GM21528 (cell line): ENCODE data around the gene CYFIP1.

Source experiments
- ATAC-seq: cut with Tn5 transposase; IDR thresholded peaks from one replicate; pipeline ENCODE4 v1.9.1; 2021; ENCODE audit warnings: mild to moderate bottlenecking, moderate library complexity; ENCODE audit not compliant: unreplicated experiment, low FRiP score

The CYFIP1 gene

GRCh38 chr15:22969489-22969888, 10.7 kb downstream of the CYFIP1 start:
- no peak for ATAC-seq

DNA sequence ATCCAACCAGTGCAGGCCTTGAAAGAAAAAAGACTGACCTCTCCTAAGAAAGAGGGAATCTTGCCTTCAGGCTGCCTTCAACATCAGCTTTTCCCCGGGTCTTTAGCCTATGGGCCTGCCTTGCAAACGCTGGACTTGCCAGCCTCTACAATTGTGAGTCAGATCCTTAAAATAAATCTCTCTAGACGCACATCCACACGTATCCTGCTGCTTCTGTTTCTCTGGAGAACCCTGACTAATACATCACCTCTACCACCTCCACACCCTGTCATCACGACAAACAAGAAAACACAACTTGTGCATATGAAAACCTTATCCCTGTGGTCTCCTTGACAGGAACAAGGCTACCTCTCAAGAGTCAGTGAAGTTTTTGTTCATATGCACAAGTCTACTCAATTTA, 11.8 kb downstream of the CYFIP1 start:
- ATAC-seq = no peak

GRCh38 chr15:22967084-22967770, 12.9 kb downstream of the CYFIP1 start:
- no peak for ATAC-seq

- no peak for ATAC-seq
Observed at GRCh38 chr15:22966321-22967083, 13.7 kb downstream of the CYFIP1 start.

DNA sequence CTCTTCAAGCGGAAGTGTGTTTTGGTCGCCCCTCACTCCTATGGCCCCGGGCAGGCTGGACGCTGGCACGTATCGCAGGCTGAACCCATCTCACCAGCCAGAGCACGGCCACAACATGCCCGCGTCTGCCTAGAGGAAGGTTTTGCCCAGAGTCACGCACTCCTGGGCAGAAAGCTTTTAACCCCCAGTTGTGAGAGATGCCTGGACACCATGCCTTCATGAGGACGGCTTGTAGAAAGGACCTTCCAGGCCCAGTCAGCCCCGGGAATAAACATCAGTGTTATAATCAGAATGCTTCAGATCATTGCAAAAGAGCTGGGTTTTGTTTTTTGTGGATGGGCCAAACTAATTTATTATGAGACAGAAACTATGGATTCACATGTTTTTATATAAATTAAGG, 16.5 kb downstream of the CYFIP1 start:
- no peak for ATAC-seq

DNA sequence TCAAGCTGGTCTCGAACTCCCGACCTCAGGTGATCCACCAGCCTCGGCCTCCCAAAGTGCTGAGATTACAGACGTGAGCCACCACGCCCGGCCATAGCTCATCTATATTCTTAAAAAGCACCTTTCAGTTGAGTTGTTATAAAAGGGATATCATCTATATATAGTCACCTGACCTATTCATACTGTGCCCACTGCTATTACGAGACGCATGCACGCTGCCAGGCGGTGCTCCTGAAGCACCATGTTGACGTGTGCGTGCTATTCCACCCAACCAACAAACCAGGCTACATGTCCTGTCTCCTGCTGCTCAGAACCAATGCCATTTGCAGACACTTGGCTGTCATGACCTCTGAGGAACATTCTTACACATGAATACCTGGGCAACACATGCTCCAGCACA, 17.6 kb downstream of the CYFIP1 start:
- ATAC-seq = no peak

- no peak for ATAC-seq
Observed at GRCh38 chr15:22961762-22962161, 18.4 kb downstream of the CYFIP1 start.

GRCh38 chr15:22960556-22960955, 19.6 kb downstream of the CYFIP1 start:
- ATAC-seq = no peak

GRCh38 chr15:22960126-22960525, 20.0 kb downstream of the CYFIP1 start:
- no peak for ATAC-seq

GRCh38 chr15:22959321-22960101, 20.7 kb downstream of the CYFIP1 start:
- ATAC-seq = no peak

DNA sequence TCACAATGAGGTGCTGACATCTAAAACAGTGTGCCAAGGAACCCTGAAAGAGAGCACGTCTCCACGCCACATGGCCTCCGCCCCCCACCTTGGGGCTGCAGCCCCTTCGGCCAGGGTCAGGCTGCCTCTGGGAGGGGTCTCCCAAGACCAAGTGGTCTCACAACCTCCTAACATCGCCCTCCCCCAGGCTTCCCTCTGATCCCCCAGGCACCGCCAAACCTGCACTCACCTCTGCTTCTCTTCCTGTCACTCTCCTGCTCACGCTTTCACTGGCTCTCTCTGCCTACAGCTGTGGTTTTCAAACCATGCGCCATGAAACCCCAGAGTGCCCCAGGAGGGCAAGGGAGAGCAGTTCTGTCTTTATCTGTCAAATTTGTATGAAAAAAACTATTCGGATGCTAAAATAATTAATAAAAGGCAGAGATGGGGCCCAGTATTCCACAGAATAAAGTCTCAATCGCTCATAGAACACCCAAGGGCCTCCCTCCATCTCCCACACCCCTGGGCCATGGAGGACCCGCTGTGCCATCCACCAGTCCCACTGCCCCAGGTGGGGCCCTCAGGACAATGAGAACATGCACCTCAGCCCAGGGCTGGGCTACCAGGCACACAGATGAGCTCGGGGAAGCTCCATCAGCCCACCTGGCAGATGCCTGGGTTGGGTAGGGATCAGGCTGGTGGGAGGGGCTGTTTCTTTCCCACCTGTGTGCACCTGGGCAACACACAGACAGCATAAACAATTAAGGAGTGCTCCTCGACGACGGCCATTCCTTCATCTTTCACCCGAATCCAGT, 21.5 kb downstream of the CYFIP1 start:
- no peak for ATAC-seq

DNA sequence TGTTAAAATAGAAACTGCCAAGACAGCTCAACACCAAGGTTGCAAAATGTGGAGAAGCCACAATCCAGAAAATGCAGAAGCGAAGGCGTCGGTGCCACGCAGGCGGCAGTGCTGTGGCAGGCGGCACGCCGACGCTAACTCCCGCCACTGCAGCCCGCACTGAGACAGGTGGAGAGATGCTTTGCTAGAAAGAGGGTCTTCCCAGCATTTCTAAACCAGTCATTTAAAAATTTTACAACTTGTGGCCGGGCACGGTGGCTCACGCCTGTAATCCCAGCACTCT, 23.2 kb downstream of the CYFIP1 start:
- no peak for ATAC-seq

GRCh38 chr15:22956257-22956977, 23.8 kb downstream of the CYFIP1 start:
- no peak for ATAC-seq

DNA sequence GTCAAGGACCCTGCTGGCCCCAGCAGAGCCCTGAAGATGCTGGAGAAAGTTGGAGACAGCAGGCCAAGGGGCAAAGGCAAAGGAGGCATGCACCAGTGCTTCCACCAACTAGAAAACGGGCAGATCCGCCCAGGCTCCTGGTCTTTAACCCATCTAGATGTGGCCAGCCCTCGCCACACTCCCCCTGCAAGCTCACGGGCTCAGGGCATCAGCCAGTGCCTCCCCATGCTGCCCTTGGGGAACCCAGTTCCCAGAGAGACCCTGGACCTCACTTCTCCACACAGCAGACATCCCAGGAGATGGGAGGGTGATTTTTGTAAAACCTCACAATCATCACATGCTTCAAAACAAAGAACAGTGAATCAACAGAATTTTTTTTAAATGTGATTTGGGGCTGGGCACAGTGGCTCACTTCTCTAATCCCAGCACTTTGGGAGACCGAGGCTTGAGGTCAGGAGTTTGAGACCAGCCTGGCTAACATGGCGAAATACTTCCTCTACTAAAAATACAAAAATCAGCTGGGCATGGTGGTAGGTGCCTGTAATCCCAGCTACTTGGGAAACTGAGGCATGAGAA, 24.5 kb downstream of the CYFIP1 start:
- ATAC-seq = no peak

DNA sequence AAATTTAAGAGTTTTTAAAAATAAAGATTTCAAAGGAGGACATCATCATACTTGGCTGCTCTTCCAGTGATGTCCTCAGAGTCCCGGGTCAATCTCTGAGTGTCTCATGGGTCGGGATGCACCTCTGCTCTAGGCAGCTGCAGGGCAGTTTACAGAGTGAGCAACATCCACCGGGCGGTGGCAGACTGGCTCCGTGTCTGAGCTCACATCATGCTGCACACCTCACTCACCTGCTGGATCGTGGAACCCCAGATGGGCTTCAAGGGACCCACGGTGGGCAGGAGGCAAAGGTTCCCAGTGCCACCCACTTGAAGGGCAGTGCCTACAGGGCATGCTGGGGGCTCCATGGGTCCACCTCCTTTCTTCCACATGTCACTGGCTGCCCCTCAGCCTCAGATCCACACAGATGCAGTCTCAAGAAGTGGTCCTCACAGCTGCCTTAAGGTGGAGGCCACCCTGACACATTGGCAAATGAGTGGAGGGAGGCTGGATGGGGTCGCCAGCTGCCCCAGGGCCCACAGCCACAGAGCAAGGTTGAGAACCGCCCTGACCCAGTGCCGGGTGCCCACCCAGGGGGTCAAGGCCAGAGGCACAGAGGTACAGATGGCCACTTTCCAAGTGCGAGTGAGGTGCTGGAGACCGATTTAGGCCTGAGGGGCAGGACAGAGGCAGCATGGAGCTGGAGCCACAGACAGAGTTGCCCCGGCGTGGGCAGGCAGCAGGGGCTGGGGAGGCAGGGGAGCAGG, 25.2 kb downstream of the CYFIP1 start:
- ATAC-seq = no peak

DNA sequence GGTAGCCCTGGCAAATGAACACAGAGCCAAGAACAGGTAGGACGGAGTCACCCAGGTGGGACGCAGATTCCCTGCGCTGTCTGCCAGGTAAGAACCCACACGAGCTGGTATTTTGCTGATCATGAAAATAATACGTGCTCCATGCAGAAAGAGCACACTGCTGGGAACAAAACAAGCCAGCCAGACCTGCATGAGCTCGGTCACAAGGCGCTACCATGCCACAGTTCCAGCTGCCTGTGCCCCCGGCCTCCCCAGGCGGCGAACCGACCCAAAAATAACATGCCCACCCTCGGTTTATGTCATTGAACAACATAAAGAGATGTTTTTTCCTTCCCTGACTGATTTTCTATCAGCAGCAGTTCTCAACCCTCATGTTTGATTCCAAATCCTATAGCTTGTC, 25.8 kb downstream of the CYFIP1 start:
- no peak for ATAC-seq

DNA sequence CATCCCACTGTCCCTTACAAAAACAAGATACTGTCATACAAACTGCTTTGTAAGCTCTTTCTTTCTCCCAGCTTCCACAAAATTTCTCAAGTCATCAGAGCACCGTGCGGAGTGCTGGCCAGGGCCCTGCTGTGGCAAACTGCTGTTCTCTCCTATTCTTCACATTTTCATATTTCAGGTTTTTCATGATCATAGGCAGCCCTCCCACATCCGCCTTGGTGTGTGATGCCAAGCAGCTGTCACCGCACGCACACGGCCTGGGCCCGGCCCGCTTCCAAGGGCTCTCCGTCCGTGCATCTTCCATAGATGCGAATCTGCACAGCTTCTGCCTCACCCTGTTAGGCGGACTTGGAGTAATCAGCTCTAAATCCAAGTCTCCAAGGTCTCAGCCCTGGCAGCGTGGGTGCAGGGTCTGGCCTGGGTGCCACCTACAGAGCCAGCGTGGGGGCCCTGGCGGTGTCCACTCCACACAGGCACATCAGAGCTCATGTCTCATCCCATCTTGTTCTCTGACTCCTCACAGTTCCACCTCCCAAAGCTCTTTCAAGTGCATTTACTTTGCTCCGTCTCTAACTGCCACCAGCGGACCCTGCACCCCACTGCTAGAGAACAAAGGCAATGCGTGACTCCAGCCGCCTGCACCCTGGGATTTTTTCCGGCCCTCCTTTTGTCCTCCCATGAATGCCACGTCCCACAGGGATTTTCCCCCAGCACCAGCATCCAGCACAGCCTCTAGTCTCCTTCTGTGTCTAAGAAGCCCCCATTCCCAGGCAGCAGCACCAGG, 27.2 kb downstream of the CYFIP1 start:
- no peak for ATAC-seq
